MM.1S (cell line): ENCODE measurements around the gene PTPRG.

Experiments used
- DNase-seq: peaks from one replicate; pipeline ENCODE4 v3.0.0-alpha.2; 2015
- H2AFZ ChIP-seq: fragments of 300-600 bp; sonication (generic); 2 replicates; pipeline ENCODE4 v1.6.0; 2016; ENCODE audit warnings: antibody characterized with exemption, low read length
- H3F3A ChIP-seq: fragments of 300-600 bp; sonication (generic); 2 replicates; pipeline ENCODE4 v1.6.1; 2016; ENCODE audit warnings: mild to moderate bottlenecking, antibody characterized with exemption, low read length, moderate library complexity, mixed read lengths; ENCODE audit not compliant: insufficient read depth
- H3K27ac ChIP-seq: fragments of 300-600 bp; sonication (generic); 2 replicates; pipeline ENCODE4 v1.5.1; 2016; ENCODE audit warnings: mild to moderate bottlenecking, low read length
- H3K27me3 ChIP-seq: fragments of 300-600 bp; sonication (generic); replicated peaks from 2 replicates; pipeline ENCODE4 v1.6.0; 2016; ENCODE audit warnings: low read length; ENCODE audit not compliant: insufficient read depth
- H3K36me3 ChIP-seq: fragments of 300-600 bp; sonication (generic); replicated peaks from 2 replicates; pipeline ENCODE4 v1.6.1; 2016; ENCODE audit warnings: mild to moderate bottlenecking, low read length, mixed read lengths; ENCODE audit not compliant: insufficient read depth
- H3K4me1 ChIP-seq: fragments of 300-600 bp; sonication (generic); 2 replicates; pipeline ENCODE4 v1.6.1; 2016; ENCODE audit warnings: low read length, mixed read lengths
- H3K4me2 ChIP-seq: fragments of 300-600 bp; sonication (generic); 2 replicates; pipeline ENCODE4 v1.6.0; 2016; ENCODE audit warnings: low read depth, low read length
- H3K4me3 ChIP-seq: fragments of 300-600 bp; sonication (generic); 2 replicates; pipeline ENCODE4 v1.5.1; 2016; ENCODE audit warnings: low read length, mixed read lengths
- H3K79me2 ChIP-seq: fragments of 300-600 bp; sonication (generic); 2 replicates; pipeline ENCODE4 v1.6.1; 2016; ENCODE audit warnings: mixed run types, low read length, mixed read lengths
- H3K9ac ChIP-seq: fragments of 300-600 bp; sonication (generic); 2 replicates; pipeline ENCODE4 v1.6.1; 2016; ENCODE audit warnings: low read length, mixed read lengths
- H3K9me2 ChIP-seq: fragments of 300-600 bp; sonication (generic); replicated peaks from 2 replicates; pipeline ENCODE4 v1.6.1; 2016; ENCODE audit warnings: mild to moderate bottlenecking, low read length, mixed read lengths; ENCODE audit not compliant: insufficient read depth
- H3K9me3 ChIP-seq: fragments of 300-600 bp; sonication (generic); replicated peaks from 2 replicates; pipeline ENCODE4 v1.6.1; 2016; ENCODE audit warnings: mild to moderate bottlenecking, low read length, mixed read lengths; ENCODE audit not compliant: insufficient read depth
- H4K20me1 ChIP-seq: fragments of 300-600 bp; sonication (generic); 2 replicates; pipeline ENCODE4 v1.6.1; 2016; ENCODE audit warnings: mild to moderate bottlenecking, low read length, moderate library complexity, mixed read lengths; ENCODE audit not compliant: insufficient read depth
- CTCF ChIP-seq: fragments of 300-600 bp; sonication (generic); IDR thresholded peaks from 2 replicates; pipeline ENCODE4 v1.5.1; 2016; ENCODE audit warnings: antibody characterized with exemption, low read length, mixed read lengths
- EZH2 ChIP-seq: fragments of 300-600 bp; sonication (generic); optimal IDR thresholded peaks from 2 replicates; pipeline ENCODE3; 2017; ENCODE audit warnings: low read depth, mild to moderate bottlenecking, antibody characterized with exemption, low read length, mixed read lengths
- EZH2phosphoT487 ChIP-seq: fragments of 300-600 bp; sonication (generic); IDR thresholded peaks from 2 replicates; pipeline ENCODE4 v1.6.1; 2018; ENCODE audit warnings: antibody characterized with exemption, low read length

Gene PTPRG

GRCh38 chr3:61683549-61684236, 122.3 kb downstream of the PTPRG start:
- Histone ChIP-seq H3K4me2 (no peak overlapping the region), H3K79me2 (peaks cover 41% of the 10 kb centered on the region)

GRCh38 chr3:61684386-61684785, 123.0 kb downstream of the PTPRG start:
- no peak overlapping the region for H2AFZ ChIP-seq
- H3K4me3 ChIP-seq = no peak overlapping the region
- no peaks in the 10 kb centered on the region for H3K27me3 ChIP-seq
- H4K20me1 ChIP-seq = no peaks in the 10 kb centered on the region
- no peaks in the 10 kb centered on the region for H3K36me3 ChIP-seq
- no peaks in the 10 kb centered on the region for H3K9me2 ChIP-seq
- H3K4me1 ChIP-seq = no peaks in the 10 kb centered on the region
- no peaks in the 10 kb centered on the region for H3F3A ChIP-seq
- no peak overlapping the region for H3K27ac ChIP-seq
- DNase-seq = no peak
- no peaks in the 10 kb centered on the region for H3K9me3 ChIP-seq
- no peak overlapping the region for H3K9ac ChIP-seq
- H3K4me2 ChIP-seq = no peak overlapping the region
- no peak for TF ChIP-seq CTCF
- no peak for TF ChIP-seq EZH2
- no peak for TF ChIP-seq EZH2phosphoT487
- peaks cover 41% of the 10 kb centered on the region for H3K79me2 ChIP-seq

More at GRCh38 chr3:61683549-61684236, 122.3 kb downstream of the PTPRG start:
- Histone ChIP-seq H4K20me1 (no peaks in the 10 kb centered on the region), H2AFZ (no peak overlapping the region), H3K9me2 (no peaks in the 10 kb centered on the region), H3K4me1 (no peaks in the 10 kb centered on the region), H3K4me3 (no peak overlapping the region), H3K9me3 (no peaks in the 10 kb centered on the region), H3K36me3 (no peaks in the 10 kb centered on the region), H3K27me3 (no peaks in the 10 kb centered on the region), H3K27ac (no peak overlapping the region), H3F3A (no peaks in the 10 kb centered on the region), H3K9ac (no peak overlapping the region)
- DNase-seq = no peak
- TF ChIP-seq EZH2 (no peak), CTCF (no peak), EZH2phosphoT487 (no peak)

- Histone ChIP-seq H3K9me2 (no peaks in the 10 kb centered on the region), H3K4me1 (no peaks in the 10 kb centered on the region), H3K79me2 (peaks cover 49% of the 10 kb centered on the region), H3K27me3 (no peaks in the 10 kb centered on the region), H3K9me3 (no peaks in the 10 kb centered on the region), H4K20me1 (no peaks in the 10 kb centered on the region), H3K4me2 (no peak overlapping the region), H3F3A (no peaks in the 10 kb centered on the region), H3K36me3 (no peaks in the 10 kb centered on the region), H3K9ac (no peak overlapping the region), H3K4me3 (no peak overlapping the region), H3K27ac (no peak overlapping the region), H2AFZ (no peak overlapping the region)
- TF ChIP-seq EZH2phosphoT487 (no peak), CTCF (no peak), EZH2 (no peak)
- DNase-seq = no peak
These were observed 124.4 kb downstream of the PTPRG start for GRCh38 chr3:61685755-61686154.
